H9 (cell line): Measurements from ENCODE around the gene DSP. TPM values are rescaled to one million over a fixed set of nuclear protein-coding genes. Genes with fewer than 3 reads are reported as not detected.

Experiments used
- DNase-seq: peaks from one replicate; pipeline ENCODE4 v3.0.0-alpha.2; 2017
- H2AFZ ChIP-seq: one replicate; pipeline ENCODE4 v1.6.1; 2013; ENCODE audit warnings: mild to moderate bottlenecking, low read length, control low read depth, moderate library complexity
- H2AK5ac ChIP-seq: 2 replicates; pipeline ENCODE4 v1.6.1; 2013; ENCODE audit warnings: low read length, control low read depth, mixed read lengths; ENCODE audit not compliant: insufficient read length
- H2BK120ac ChIP-seq: one replicate; pipeline ENCODE4 v1.6.1; 2013; ENCODE audit warnings: low read depth, mild to moderate bottlenecking, low read length, control low read depth, inconsistent platforms; ENCODE audit not compliant: poor library complexity, severe bottlenecking
- H2BK12ac ChIP-seq: 2 replicates; pipeline ENCODE4 v1.6.1; 2013; ENCODE audit warnings: low read length, control low read depth, mixed read lengths, low read depth; ENCODE audit not compliant: insufficient read length
- H2BK15ac ChIP-seq: 2 replicates; pipeline ENCODE4 v1.6.1; 2013; ENCODE audit warnings: low read depth, low read length, control low read depth
- H2BK20ac ChIP-seq: one replicate; pipeline ENCODE4 v1.6.1; 2013; ENCODE audit warnings: low read depth, mild to moderate bottlenecking, low read length, control low read depth, inconsistent platforms; ENCODE audit not compliant: poor library complexity, severe bottlenecking
- H2BK5ac ChIP-seq: 2 replicates; pipeline ENCODE4 v1.6.1; 2013; ENCODE audit warnings: low read length, control low read depth, mixed read lengths; ENCODE audit not compliant: insufficient read length
- H3K14ac ChIP-seq: 2 replicates; pipeline ENCODE4 v1.6.1; 2013; ENCODE audit warnings: low read length, control low read depth; ENCODE audit not compliant: insufficient read depth
- H3K18ac ChIP-seq: 2 replicates; pipeline ENCODE4 v1.6.1; 2013; ENCODE audit warnings: low read depth, mild to moderate bottlenecking, mixed read lengths, low read length, control low read depth; ENCODE audit not compliant: insufficient read length
- H3K23ac ChIP-seq: 2 replicates; pipeline ENCODE4 v1.6.1; 2013; ENCODE audit warnings: low read length, control low read depth, mixed read lengths, low read depth; ENCODE audit not compliant: insufficient read length
- H3K23me2 ChIP-seq: 2 replicates; pipeline ENCODE4 v1.6.1; 2013; ENCODE audit warnings: low read depth, mild to moderate bottlenecking, mixed read lengths, low read length, control low read depth; ENCODE audit not compliant: insufficient read length, poor library complexity, severe bottlenecking
- H3K27ac ChIP-seq: 2 replicates; pipeline ENCODE4 v1.5.1; 2013; ENCODE audit warnings: low read length, control low read depth, mixed read lengths, low read depth; ENCODE audit not compliant: insufficient read length
- H3K27me3 ChIP-seq: 2 replicates; pipeline ENCODE4 v1.6.1; 2013; ENCODE audit warnings: low read length, control low read depth, inconsistent platforms; ENCODE audit not compliant: insufficient read depth
- H3K4ac ChIP-seq: 2 replicates; pipeline ENCODE4 v1.6.1; 2013; ENCODE audit warnings: low read depth, mild to moderate bottlenecking, control low read depth, inconsistent platforms, low read length, moderate library complexity
- H3K4me1 ChIP-seq: 2 replicates; pipeline ENCODE4 v1.6.1; 2013; ENCODE audit warnings: low read length, control low read depth, inconsistent platforms; ENCODE audit not compliant: insufficient read depth
- H3K4me2 ChIP-seq: 2 replicates; pipeline ENCODE4 v1.6.1; 2013; ENCODE audit warnings: low read length, control low read depth, mixed read lengths; ENCODE audit not compliant: insufficient read length, insufficient read depth
- H3K56ac ChIP-seq: 2 replicates; pipeline ENCODE4 v1.6.1; 2013; ENCODE audit warnings: low read depth, mild to moderate bottlenecking, mixed read lengths, low read length, control low read depth; ENCODE audit not compliant: insufficient read length
- H3K79me1 ChIP-seq: 2 replicates; pipeline ENCODE4 v1.6.1; 2013; ENCODE audit warnings: low read depth, mild to moderate bottlenecking, moderate library complexity, low read length, control low read depth, inconsistent platforms; ENCODE audit not compliant: insufficient read depth, poor library complexity, severe bottlenecking
- H3K79me2 ChIP-seq: 2 replicates; pipeline ENCODE4 v1.6.1; 2013; ENCODE audit warnings: low read length, control low read depth, inconsistent platforms; ENCODE audit not compliant: insufficient read depth
- H3K9ac ChIP-seq: 2 replicates; pipeline ENCODE4 v1.6.1; 2013; ENCODE audit warnings: low read length, control low read depth, mixed read lengths; ENCODE audit not compliant: insufficient read length; ENCODE audit errors: extremely low read depth
- H3K9me3 ChIP-seq: one replicate; pipeline ENCODE4 v1.6.1; 2013; ENCODE audit warnings: low read depth, low read length, inconsistent platforms; ENCODE audit not compliant: control insufficient read depth
- H3T11ph ChIP-seq: one replicate; pipeline ENCODE4 v1.6.1; 2013; ENCODE audit warnings: mild to moderate bottlenecking, low read length, control low read depth, inconsistent platforms
- H4K20me1 ChIP-seq: one replicate; pipeline ENCODE4 v1.6.1; 2013; ENCODE audit not compliant: control insufficient read depth, insufficient read length, insufficient read depth
- H4K5ac ChIP-seq: 2 replicates; pipeline ENCODE4 v1.6.1; 2013; ENCODE audit warnings: low read depth, mild to moderate bottlenecking, mixed read lengths, low read length, control low read depth; ENCODE audit not compliant: insufficient read length
- H4K8ac ChIP-seq: replicated peaks from 2 replicates; pipeline ENCODE4 v1.6.1; 2013; ENCODE audit warnings: low read length, control low read depth, mixed read lengths, low read depth; ENCODE audit not compliant: insufficient read length
- H4K91ac ChIP-seq: 2 replicates; pipeline ENCODE4 v1.6.1; 2013; ENCODE audit warnings: low read depth, mild to moderate bottlenecking, moderate library complexity, mixed read lengths, low read length, control low read depth; ENCODE audit not compliant: insufficient read length
- H3K27ac Mint-ChIP-seq, 3 experiments: 2 replicates in 2 of 3; 3 replicates in 1 of 3; pipeline ENCODE4 v1.8.0; 2020 to 2021; ENCODE audit warnings: mixed read lengths in 3 of 3, mild to moderate bottlenecking in 1 of 3, moderate library complexity in 1 of 3
- H3K27me3 Mint-ChIP-seq: 2 replicates; pipeline ENCODE4 v1.8.0; 2021; ENCODE audit warnings: low read depth, mild to moderate bottlenecking, moderate library complexity, mixed read lengths
- H3K36me3 Mint-ChIP-seq, 3 experiments: 2 replicates in 2 of 3; 3 replicates in 1 of 3; pipeline ENCODE4 v1.8.0; 2020 to 2021; ENCODE audit warnings: low read depth in 3 of 3, mixed read lengths in 3 of 3; ENCODE audit not compliant: insufficient read depth in 1 of 3
- H3K4me1 Mint-ChIP-seq, 2 experiments: 2 replicates each; pipeline ENCODE4 v1.8.0; 2020; ENCODE audit warnings: mixed read lengths in 2 of 2
- H3K4me3 Mint-ChIP-seq, 2 experiments: 2 replicates in 1 of 2; 3 replicates in 1 of 2; pipeline ENCODE4 v1.8.0; 2020 to 2021; ENCODE audit warnings: mild to moderate bottlenecking in 2 of 2, mixed read lengths in 2 of 2, moderate library complexity in 1 of 2
- H3K9me3 Mint-ChIP-seq, 2 experiments: 2 replicates in 1 of 2; 3 replicates in 1 of 2; pipeline ENCODE4 v1.8.0; 2020; ENCODE audit warnings: mild to moderate bottlenecking in 2 of 2, mixed read lengths in 2 of 2, moderate library complexity in 1 of 2
- CTCF ChIP-seq: fragments of 200-600 bp; sonication (generic); conservative IDR thresholded peaks from 3 replicates; pipeline ENCODE4 v1.8.0; 2021; ENCODE audit warnings: antibody characterized with exemption, mild to moderate bottlenecking
- WGBS: extraction: QIAGEN DNeasy Blood & Tissue Kit; methylation state at CpG from one replicate; pipeline ENCODE4 v1.1.7; 2013; ENCODE audit warnings: missing lambda C conversion rate, low lambda C conversion rate, mixed read lengths; ENCODE audit not compliant: insufficient read length; ENCODE audit errors: extremely low coverage; 5-methylcytosine and 5-hydroxymethylcytosine counted together
- total RNA-seq: library from RNA; stranded (reverse); gene quantifications from 2 replicates; pipeline ENCODE4 v1.2.1, GENCODE V29; 2021

DSP gene
- total RNA-seq, 1 experiment from 2014 or later = 48.9 TPM

DNA sequence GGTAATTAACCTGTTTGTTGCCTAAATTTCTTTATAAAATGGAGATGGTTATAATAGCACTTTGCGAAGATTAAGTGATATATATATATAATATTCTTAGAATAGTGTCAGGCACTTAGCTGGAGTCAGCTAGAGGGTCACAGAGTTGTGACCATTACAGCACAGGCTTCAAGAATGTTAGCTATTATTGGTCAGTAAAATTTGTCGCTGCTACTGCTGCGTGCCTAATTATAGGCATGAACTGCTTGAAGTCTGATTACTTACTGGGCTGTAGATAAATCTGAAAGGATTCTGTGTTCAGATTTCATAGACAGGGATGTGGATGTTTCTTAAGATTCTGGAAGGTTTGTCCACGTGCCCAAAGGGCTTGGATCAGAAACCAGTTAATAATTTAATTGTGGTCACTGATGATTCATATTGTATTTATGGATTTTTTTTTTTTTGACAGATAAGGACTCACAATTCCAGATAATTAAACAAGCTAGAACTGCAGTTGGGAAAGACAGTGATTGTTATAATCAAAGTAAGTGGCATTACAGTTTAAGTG, 53.2 kb downstream of the DSP start:
- WGBS = no CpG with 5 or more reads among the region's 4 CpGs

More for the DNA sequence above, 53.2 kb downstream of the DSP start:
- H3T11ph ChIP-seq = no peak overlapping the region
- H3K18ac ChIP-seq = no peak overlapping the region
- H3K56ac ChIP-seq = no peak overlapping the region
- H2BK5ac ChIP-seq = no peak overlapping the region
- no peak for DNase-seq
- no peak overlapping the region for H2BK20ac ChIP-seq
- no peak overlapping the region for H4K8ac ChIP-seq
- H2BK120ac ChIP-seq = no peak overlapping the region
- Mint-ChIP-seq H3K9me3 (no peaks in the 10 kb centered on the region), H3K36me3 (peaks cover 27 to 52% (median 51%) of the 10 kb centered on the region in 3 experiments), H3K27me3 (no peaks in the 10 kb centered on the region), H3K4me3 (no peak overlapping the region), H3K27ac (no peak overlapping the region), H3K4me1 (peaks cover 22 to 27% of the 10 kb centered on the region in 2 experiments)
- no peak overlapping the region for H2AFZ ChIP-seq
- no peak overlapping the region for H3K4ac ChIP-seq
- no peaks in the 10 kb centered on the region; the same call in 1 of the 2 replicates for H3K4me1 ChIP-seq
- peaks cover 15% of the 10 kb centered on the region; the same call in 1 of the 2 replicates for H3K79me2 ChIP-seq
- no peak overlapping the region for H3K9ac ChIP-seq
- H3K23ac ChIP-seq = no peak overlapping the region
- H4K91ac ChIP-seq = no peak overlapping the region
- no peak overlapping the region for H2BK15ac ChIP-seq
- H2AK5ac ChIP-seq = no peak overlapping the region
- H3K79me1 ChIP-seq = no peaks in the 10 kb centered on the region
- no peaks in the 10 kb centered on the region for H3K27me3 ChIP-seq
- H3K4me2 ChIP-seq = no peak overlapping the region
- H4K20me1 ChIP-seq = no peaks in the 10 kb centered on the region
- no peak for TF ChIP-seq CTCF
- no peak overlapping the region for H2BK12ac ChIP-seq
- no peak overlapping the region for H3K14ac ChIP-seq
- H3K27ac ChIP-seq = no peak overlapping the region
- no peak overlapping the region for H4K5ac ChIP-seq
- no peaks in the 10 kb centered on the region for H3K9me3 ChIP-seq
- peaks cover 4% of the 10 kb centered on the region for H3K23me2 ChIP-seq
